ENCODE results near the gene HOXB5.

- no peak for TF ChIP-seq POLR2AphosphoS5 (IDR thresholded peaks at IDR 0.05; ENCODE audit: low read depth, low read length)
- no peak for TF ChIP-seq TAF1 (IDR thresholded peaks at IDR 0.05; ENCODE audit: borderline replicate concordance, insufficient read depth, low read length)
- TF ChIP-seq, protein P1, sequence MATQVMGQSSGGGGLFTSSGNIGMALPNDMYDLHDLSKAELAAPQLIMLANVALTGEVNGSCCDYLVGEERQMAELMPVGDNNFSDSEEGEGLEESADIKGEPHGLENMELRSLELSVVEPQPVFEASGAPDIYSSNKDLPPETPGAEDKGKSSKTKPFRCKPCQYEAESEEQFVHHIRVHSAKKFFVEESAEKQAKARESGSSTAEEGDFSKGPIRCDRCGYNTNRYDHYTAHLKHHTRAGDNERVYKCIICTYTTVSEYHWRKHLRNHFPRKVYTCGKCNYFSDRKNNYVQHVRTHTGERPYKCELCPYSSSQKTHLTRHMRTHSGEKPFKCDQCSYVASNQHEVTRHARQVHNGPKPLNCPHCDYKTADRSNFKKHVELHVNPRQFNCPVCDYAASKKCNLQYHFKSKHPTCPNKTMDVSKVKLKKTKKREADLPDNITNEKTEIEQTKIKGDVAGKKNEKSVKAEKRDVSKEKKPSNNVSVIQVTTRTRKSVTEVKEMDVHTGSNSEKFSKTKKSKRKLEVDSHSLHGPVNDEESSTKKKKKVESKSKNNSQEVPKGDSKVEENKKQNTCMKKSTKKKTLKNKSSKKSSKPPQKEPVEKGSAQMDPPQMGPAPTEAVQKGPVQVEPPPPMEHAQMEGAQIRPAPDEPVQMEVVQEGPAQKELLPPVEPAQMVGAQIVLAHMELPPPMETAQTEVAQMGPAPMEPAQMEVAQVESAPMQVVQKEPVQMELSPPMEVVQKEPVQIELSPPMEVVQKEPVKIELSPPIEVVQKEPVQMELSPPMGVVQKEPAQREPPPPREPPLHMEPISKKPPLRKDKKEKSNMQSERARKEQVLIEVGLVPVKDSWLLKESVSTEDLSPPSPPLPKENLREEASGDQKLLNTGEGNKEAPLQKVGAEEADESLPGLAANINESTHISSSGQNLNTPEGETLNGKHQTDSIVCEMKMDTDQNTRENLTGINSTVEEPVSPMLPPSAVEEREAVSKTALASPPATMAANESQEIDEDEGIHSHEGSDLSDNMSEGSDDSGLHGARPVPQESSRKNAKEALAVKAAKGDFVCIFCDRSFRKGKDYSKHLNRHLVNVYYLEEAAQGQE (IDR thresholded peaks at IDR 0.05; ENCODE audit: insufficient read depth in 1 of 2, low read depth in 2 of 2, low read length in 2 of 2): no peak
- TF ChIP-seq SIN3A (IDR thresholded peaks at IDR 0.05; ENCODE audit: borderline replicate concordance, insufficient read depth, low read length): no peak
Observed at GRCh38 chr17:48590607-48591161, 2.9 kb downstream of the HOXB5 start.

All from PFSK-1 (cell line).